C4-2B (cell line): ENCODE measurements around the gene ALDH18A1.

ENCODE experiments used
- CTCF ChIP-seq: fragments of 450-650 bp; conservative IDR thresholded peaks from 2 replicates; pipeline ENCODE4 v1.5.1; 2017; ENCODE audit warnings: mild to moderate bottlenecking
- ZFX ChIP-seq: fragments of 450-650 bp; IDR thresholded peaks from 2 replicates; pipeline ENCODE4 v1.6.1; 2017

DNA sequence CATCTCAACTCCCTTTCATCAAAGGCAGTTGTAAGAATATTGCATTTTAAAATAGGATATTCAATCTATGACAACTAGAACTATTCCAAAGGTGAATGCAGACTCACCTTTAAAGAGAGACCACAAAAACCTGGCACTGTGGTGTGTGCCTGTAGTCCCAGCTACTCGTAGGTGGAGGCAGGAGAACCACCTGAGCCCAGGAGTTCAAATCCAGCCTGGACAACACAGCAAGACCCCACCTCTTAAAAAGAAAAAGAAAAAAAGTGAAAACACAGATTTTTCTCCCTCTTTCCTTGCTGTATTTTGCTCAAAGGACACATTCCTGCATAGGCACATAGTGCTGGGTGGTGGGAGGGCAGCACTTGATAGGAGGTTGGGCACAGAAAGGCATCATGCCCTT is 739 bp upstream of the ALDH18A1 start:
- TF ChIP-seq CTCF = no peak
- TF ChIP-seq ZFX = no peak
